OCI-LY3 (cell line): ENCODE results near the gene ACTL6A.
A peak's percentile ranks its signal among the peaks of the same experiment; 100 is the strongest.

ENCODE experiments used
- CTCF ChIP-seq: fragments of 200-600, 300-600 bp; sonication (generic); IDR thresholded peaks from 2 replicates; pipeline ENCODE4 v1.5.1; 2014; ENCODE audit warnings: antibody characterized with exemption, low read length, low read depth
- EZH2phosphoT487 ChIP-seq: fragments of 200-600 bp; shearing (Covaris generic); IDR thresholded peaks from 2 replicates; pipeline ENCODE4 v1.6.1; 2018; ENCODE audit warnings: antibody characterized with exemption, mixed run types, low read depth

- TF ChIP-seq CTCF (peak; percentile 3; the same call in 1 of the 2 replicates), EZH2phosphoT487 (no peak)
Observed at GRCh38 chr3:179563271-179563783, 601 bp downstream of the ACTL6A start.
